Ectodermal cell (in vitro differentiated cells): ENCODE results near the gene COMP.

Experiments used
- H3K27ac ChIP-seq: 2 replicates; pipeline ENCODE4 v1.7.0; 2013; ENCODE audit warnings: mild to moderate bottlenecking, low read depth, low read length; ENCODE audit not compliant: insufficient read depth, poor library complexity, severe bottlenecking
- H3K27me3 ChIP-seq: 2 replicates; pipeline ENCODE4 v1.7.0; 2013; ENCODE audit warnings: mild to moderate bottlenecking, low read length; ENCODE audit not compliant: insufficient read depth, control insufficient read depth, poor library complexity, severe bottlenecking
- H3K36me3 ChIP-seq: one replicate; pipeline ENCODE4 v1.7.0; 2013; ENCODE audit warnings: low read length; ENCODE audit not compliant: control insufficient read depth, insufficient read depth
- H3K4me1 ChIP-seq: one replicate; pipeline ENCODE4 v1.7.0; 2013; ENCODE audit warnings: low read length; ENCODE audit not compliant: control insufficient read depth, insufficient read depth
- H3K4me3 ChIP-seq: 2 replicates; pipeline ENCODE4 v1.7.0; 2013; ENCODE audit warnings: low read depth, low read length, control low read depth; ENCODE audit not compliant: insufficient read depth
- H3K9me3 ChIP-seq: 2 replicates; pipeline ENCODE4 v1.7.0; 2013; ENCODE audit warnings: mild to moderate bottlenecking, low read length, moderate library complexity; ENCODE audit not compliant: control insufficient read depth
- WGBS, 2 experiments: methylation state at CpG; one replicate each; pipeline ENCODE4 v1.1.7; 2013; ENCODE audit warnings: missing lambda C conversion rate in 2 of 2; 5-methylcytosine and 5-hydroxymethylcytosine counted together

Gene COMP

GRCh38 chr19:18804139-18804601 is 13.1 kb upstream of the COMP start:
- H3K4me3 ChIP-seq: no peak overlapping the region
- no peak overlapping the region for H3K27ac ChIP-seq
- no peaks in the 10 kb centered on the region for H3K9me3 ChIP-seq
- H3K4me1 ChIP-seq: no peaks in the 10 kb centered on the region
- no peaks in the 10 kb centered on the region for H3K36me3 ChIP-seq
- H3K27me3 ChIP-seq: peaks cover 43% of the 10 kb centered on the region
- WGBS, 2 experiments: 91% methylated on average over 15 of the region's 15 CpGs

DNA sequence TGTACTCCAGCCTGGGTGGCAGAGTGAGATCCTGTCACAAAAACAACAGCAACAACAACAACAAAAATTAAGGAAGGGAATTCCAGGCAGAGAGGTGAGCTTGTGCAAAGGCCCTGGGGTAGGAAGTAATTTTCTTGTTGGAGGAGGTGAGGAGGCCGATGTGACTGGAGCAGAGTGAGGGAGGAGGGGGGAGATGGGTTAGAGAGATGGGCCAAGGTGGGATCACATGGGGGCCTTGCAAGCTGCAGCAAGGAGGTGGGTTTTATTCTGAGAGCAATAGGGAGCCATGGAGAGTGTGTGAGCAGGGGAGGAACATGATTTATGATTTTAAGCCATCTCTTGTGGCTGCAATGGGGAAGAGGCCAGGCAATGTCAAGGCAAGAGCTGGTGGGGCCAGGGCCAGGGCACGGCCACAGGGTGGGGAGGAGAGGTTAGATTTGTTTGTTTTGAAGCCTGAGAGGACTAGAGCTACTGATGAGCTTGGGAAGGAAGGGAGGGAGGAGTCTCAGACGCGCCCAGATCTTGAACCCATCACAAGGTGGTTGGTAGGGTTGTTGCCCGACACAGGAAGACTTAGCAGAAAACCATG is 12.5 kb upstream of the COMP start:
- H3K4me1 ChIP-seq: no peaks in the 10 kb centered on the region
- H3K4me3 ChIP-seq: no peak overlapping the region
- peaks cover 43% of the 10 kb centered on the region for H3K27me3 ChIP-seq
- H3K36me3 ChIP-seq: no peaks in the 10 kb centered on the region
- H3K9me3 ChIP-seq: no peaks in the 10 kb centered on the region
- no peak overlapping the region for H3K27ac ChIP-seq
- 89 to 92% methylated on average over 5 of the region's 5 CpGs for WGBS, 2 experiments

DNA sequence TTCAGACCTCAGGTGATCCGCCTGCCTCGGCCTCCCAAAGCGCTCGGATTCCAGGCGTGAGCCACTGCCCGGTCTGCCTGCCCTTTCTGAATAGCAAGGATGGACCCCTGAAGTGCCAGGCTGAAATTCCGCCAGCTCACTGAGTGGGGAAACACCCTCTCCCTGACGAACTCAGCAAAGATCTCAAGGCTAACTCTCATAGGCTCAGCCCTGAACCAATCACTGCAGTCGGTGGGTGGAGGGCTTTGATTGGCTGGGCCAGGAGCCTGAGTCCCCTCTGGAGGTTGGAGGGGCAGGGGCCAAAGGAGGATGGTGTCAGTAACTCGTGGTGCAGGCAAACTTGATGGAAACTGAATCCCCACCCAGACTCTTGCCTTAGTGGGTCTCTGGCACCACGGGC is 11.2 kb upstream of the COMP start:
- no peak overlapping the region for H3K27ac ChIP-seq
- 43 to 49% methylated on average over 11 of the region's 11 CpGs for WGBS, 2 experiments
- H3K4me3 ChIP-seq: no peak overlapping the region
- H3K4me1 ChIP-seq: no peaks in the 10 kb centered on the region
- H3K27me3 ChIP-seq: peaks cover 45% of the 10 kb centered on the region
- H3K36me3 ChIP-seq: no peaks in the 10 kb centered on the region
- no peaks in the 10 kb centered on the region for H3K9me3 ChIP-seq

- Histone ChIP-seq H3K27me3 (peaks cover 62% of the 10 kb centered on the region), H3K4me3 (no peak overlapping the region), H3K9me3 (no peaks in the 10 kb centered on the region), H3K36me3 (no peaks in the 10 kb centered on the region), H3K27ac (no peak overlapping the region), H3K4me1 (peaks cover 1% of the 10 kb centered on the region)
- WGBS, 2 experiments: 79 to 81% methylated on average over 10 of the region's 10 CpGs
These were observed 9.5 kb upstream of the COMP start for GRCh38 chr19:18800636-18801035.

DNA sequence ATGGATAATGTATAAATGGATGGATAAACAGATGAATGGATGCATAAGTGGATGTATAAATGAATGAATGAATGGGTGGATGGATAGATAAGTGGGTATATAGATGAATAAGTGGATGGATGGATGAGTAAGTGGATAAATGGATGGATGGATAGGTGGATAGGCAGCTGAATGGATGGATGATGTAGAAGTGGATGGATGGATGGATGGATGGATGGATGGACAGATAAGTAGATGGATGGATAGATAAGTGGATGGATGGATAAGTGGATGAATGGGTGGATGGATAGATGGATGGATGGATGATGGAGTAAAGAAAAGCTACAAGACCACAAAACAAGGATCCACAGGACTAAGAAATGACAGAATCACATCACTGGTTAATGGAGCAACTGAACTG is 9.0 kb upstream of the COMP start:
- H3K27me3 ChIP-seq: peaks cover 67% of the 10 kb centered on the region

GRCh38 chr19:18799389-18799970 is 8.4 kb upstream of the COMP start:
- Histone ChIP-seq H3K9me3 (no peaks in the 10 kb centered on the region), H3K4me1 (peaks cover 5% of the 10 kb centered on the region), H3K36me3 (no peaks in the 10 kb centered on the region), H3K27ac (no peak overlapping the region), H3K27me3 (peaks cover 73% of the 10 kb centered on the region), H3K4me3 (no peak overlapping the region)

More for the DNA sequence above, 9.0 kb upstream of the COMP start:
- Histone ChIP-seq H3K36me3 (no peaks in the 10 kb centered on the region), H3K9me3 (no peaks in the 10 kb centered on the region), H3K27ac (no peak overlapping the region), H3K4me3 (no peak overlapping the region), H3K4me1 (peaks cover 5% of the 10 kb centered on the region)

GRCh38 chr19:18798384-18799352 is 7.6 kb upstream of the COMP start:
- no peaks in the 10 kb centered on the region for H3K36me3 ChIP-seq
- 54 to 55% methylated on average over 22 of the region's 22 CpGs for WGBS, 2 experiments
- H3K9me3 ChIP-seq: no peaks in the 10 kb centered on the region
- H3K27ac ChIP-seq: no peak overlapping the region
- no peak overlapping the region for H3K4me3 ChIP-seq
- peaks cover 82% of the 10 kb centered on the region for H3K27me3 ChIP-seq
- H3K4me1 ChIP-seq: peaks cover 5% of the 10 kb centered on the region

DNA sequence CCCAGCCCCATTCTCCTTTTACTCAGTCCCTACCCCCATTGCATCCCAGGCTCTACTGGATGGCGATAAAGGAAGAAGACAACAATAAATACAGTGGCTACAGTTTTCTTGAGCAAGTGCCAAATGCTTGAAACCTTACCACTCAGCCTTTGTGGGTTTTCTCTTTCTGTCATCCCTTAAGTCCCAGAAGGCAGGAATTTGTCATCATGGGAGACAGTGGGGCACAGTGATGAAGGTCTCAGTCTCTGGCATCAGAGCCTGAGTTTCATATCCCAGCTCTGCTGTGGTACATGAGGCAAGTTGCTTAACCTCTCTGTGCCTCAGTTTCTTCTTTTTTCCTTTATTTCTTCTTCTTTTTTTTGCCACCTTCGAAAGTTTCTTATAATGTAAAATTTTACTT is 5.1 kb upstream of the COMP start:
- Histone ChIP-seq H3K27ac (no peak overlapping the region), H3K4me1 (peaks cover 5% of the 10 kb centered on the region), H3K27me3 (peaks cover 100% of the 10 kb centered on the region), H3K4me3 (no peak overlapping the region), H3K9me3 (no peaks in the 10 kb centered on the region), H3K36me3 (no peaks in the 10 kb centered on the region)
- WGBS, 2 experiments: 96 to 100% methylated on average over 1 to 2 of the region's 2 CpGs

- Histone ChIP-seq H3K27ac (no peak overlapping the region), H3K4me1 (peaks cover 5% of the 10 kb centered on the region), H3K27me3 (peaks cover 100% of the 10 kb centered on the region), H3K36me3 (no peaks in the 10 kb centered on the region), H3K9me3 (no peaks in the 10 kb centered on the region), H3K4me3 (no peak overlapping the region)
- 26 to 30% methylated on average over 21 of the region's 21 CpGs for WGBS, 2 experiments
These were observed 4.4 kb upstream of the COMP start for GRCh38 chr19:18795540-18795939.

GRCh38 chr19:18794692-18795091 is 3.6 kb upstream of the COMP start:
- Histone ChIP-seq H3K36me3 (no peaks in the 10 kb centered on the region), H3K4me3 (no peak overlapping the region), H3K4me1 (peaks cover 6% of the 10 kb centered on the region), H3K9me3 (no peaks in the 10 kb centered on the region), H3K27me3 (peaks cover 100% of the 10 kb centered on the region), H3K27ac (no peak overlapping the region)
- 90 to 94% methylated on average over 6 of the region's 6 CpGs for WGBS, 2 experiments
